HCT116 (cell line): ENCODE measurements around the gene ERC2. TPM values are rescaled to one million over a fixed set of nuclear protein-coding genes. Genes with fewer than 3 reads are reported as not detected.
A peak's percentile ranks its signal among the peaks of the same experiment; 100 is the strongest.

Experiments used
- ATAC-seq: fragments of 200-7000 bp; cut with Tn5 transposase; 2 replicates; pipeline ENCODE4 v1.9.1; 2020; ENCODE audit warnings: mild to moderate bottlenecking, moderate library complexity
- BruUV-seq: library from RNA; stranded (reverse); fragments of 400-500 nt; replicated peaks from 2 replicates; lab custom pipeline; 2021; lab: Mats Ljungman, UMichigan
- CTCF ChIA-PET: fragments of 300-600 bp; sonication (Branson Sonifier 250); formaldehyde crosslinking; loops from one replicate; lab custom pipeline; 2021; ENCODE audit warnings: antibody characterized with exemption; lab: Charles Lee
- POLR2A ChIA-PET: fragments of 300-600, 350-600 bp; sonication (Branson Sonifier 250); formaldehyde crosslinking; loops from one replicate; lab custom pipeline; 2021; ENCODE audit warnings: antibody characterized with exemption; lab: Charles Lee
- RAD21 ChIA-PET, 2 experiments: fragments of 300-600 bp; sonication (Branson Sonifier 250); formaldehyde crosslinking; loops; one replicate each; lab custom pipeline; 2023; ENCODE audit warnings: low total read pairs in 2 of 2; ENCODE audit not compliant: uncharacterized antibody in 2 of 2, unreplicated experiment in 2 of 2, low non-redundant PET in 1 of 2; lab: Charles Lee
- DNase-seq: peaks from one replicate; pipeline ENCODE4 v3.0.0-alpha.2; 2010; ENCODE audit warnings: low read depth, low spot score
- H2AFZ ChIP-seq: fragments of 200-600 bp; shearing (Covaris generic), sonication (generic); 2 replicates; pipeline ENCODE4 v1.6.1; 2017; ENCODE audit warnings: low read depth, mixed run types, mixed read lengths, antibody characterized with exemption, low read length; ENCODE audit not compliant: poor library complexity, severe bottlenecking
- H3K27ac ChIP-seq: 2 replicates; pipeline ENCODE4 v1.5.1; 2012; ENCODE audit warnings: low read depth, low read length
- H3K27me3 ChIP-seq: fragments of 200-600 bp; sonication (generic); 2 replicates; pipeline ENCODE4 v1.6.1; 2016; ENCODE audit warnings: mixed run types, low read length, mixed read lengths; ENCODE audit not compliant: insufficient read depth
- H3K36me3 ChIP-seq, 2 experiments: fragments of 200-500 bp in 1 of 2; fragments of 200-600 bp in 1 of 2; sonication (Bioruptor generic) in 1 of 2; sonication (generic) in 1 of 2; 2 replicates each; pipeline versions ENCODE4 v1.5.1 to v1.6.1; 2014 to 2016; ENCODE audit warnings: low read length in 2 of 2, inconsistent platforms in 1 of 2, mixed read lengths in 1 of 2, mixed run types in 1 of 2; ENCODE audit not compliant: insufficient read depth in 2 of 2, control insufficient read depth in 1 of 2
- H3K4me1 ChIP-seq, 2 experiments: fragments of 200-600 bp in 1 of 2; sonication (generic) in 1 of 2; 2 replicates each; pipeline versions ENCODE4 v1.5.1 to v1.6.1; 2012 to 2017; ENCODE audit warnings: low read length in 2 of 2, inconsistent platforms in 1 of 2, mild to moderate bottlenecking in 1 of 2, mixed read lengths in 1 of 2, mixed run types in 1 of 2, moderate library complexity in 1 of 2; ENCODE audit not compliant: insufficient read depth in 2 of 2, control insufficient read depth in 1 of 2
- H3K4me2 ChIP-seq: fragments of 200-600 bp; sonication (generic); 2 replicates; pipeline ENCODE4 v1.6.1; 2017; ENCODE audit warnings: mixed run types, low read length, mixed read lengths
- H3K4me3 ChIP-seq, 2 experiments: fragments of 200-600 bp in 1 of 2; sonication (generic) in 1 of 2; replicated peaks in 1 of 2; 2 replicates each; pipeline ENCODE4 v1.5.1; 2011 to 2016; ENCODE audit warnings: low read length in 2 of 2, control low read depth in 1 of 2, low read depth in 1 of 2, mild to moderate bottlenecking in 1 of 2, mixed read lengths in 1 of 2, mixed run types in 1 of 2
- H3K79me2 ChIP-seq: fragments of 200-600 bp; sonication (generic); 2 replicates; pipeline ENCODE4 v1.6.1; 2017; ENCODE audit warnings: mild to moderate bottlenecking, mixed run types, low read length, moderate library complexity, mixed read lengths; ENCODE audit not compliant: insufficient read depth
- H3K9ac ChIP-seq: fragments of 200-600 bp; sonication (generic); 2 replicates; pipeline ENCODE4 v1.6.1; 2016; ENCODE audit warnings: low read length, mixed read lengths
- H3K9me2 ChIP-seq: fragments of 200-600 bp; sonication (generic), shearing (Covaris generic); 2 replicates; pipeline ENCODE4 v1.6.1; 2017; ENCODE audit warnings: mixed run types, mild to moderate bottlenecking, moderate library complexity; ENCODE audit not compliant: insufficient read depth
- H3K9me3 ChIP-seq, 2 experiments: fragments of 200-500 bp in 1 of 2; fragments of 200-600 bp in 1 of 2; sonication (Bioruptor generic) in 1 of 2; sonication (generic) in 1 of 2; 2 replicates each; pipeline ENCODE4 v1.6.1; 2014 to 2017; ENCODE audit warnings: low read length in 2 of 2, mixed read lengths in 2 of 2, inconsistent platforms in 1 of 2, low read depth in 1 of 2, mild to moderate bottlenecking in 1 of 2, mixed run types in 1 of 2, moderate library complexity in 1 of 2; ENCODE audit not compliant: control insufficient read depth in 1 of 2, insufficient read depth in 1 of 2
- H4K20me1 ChIP-seq: fragments of 200-600 bp; sonication (generic), shearing (Covaris generic); 2 replicates; pipeline ENCODE4 v1.6.1; 2017; ENCODE audit warnings: mixed run types, mild to moderate bottlenecking, moderate library complexity; ENCODE audit not compliant: insufficient read depth
- CEBPB ChIP-seq: IDR thresholded peaks from 2 replicates; pipeline ENCODE4 v1.6.1; 2012; ENCODE audit warnings: low read depth
- JUND ChIP-seq: IDR thresholded peaks from 2 replicates; pipeline ENCODE4 v1.6.1; 2012
- POLR2AphosphoS5 ChIP-seq: IDR thresholded peaks from 2 replicates; pipeline ENCODE4 v1.6.1; 2011; ENCODE audit warnings: mild to moderate bottlenecking, low read depth, low read length, moderate library complexity
- RAD21 ChIP-seq: IDR thresholded peaks from 2 replicates; pipeline ENCODE4 v1.6.1; 2012; ENCODE audit warnings: low read depth, mild to moderate bottlenecking
- YY1 ChIP-seq: IDR thresholded peaks from 2 replicates; pipeline ENCODE4 v1.6.1; 2011; ENCODE audit warnings: low read length, low read depth, moderate library complexity, mild to moderate bottlenecking; ENCODE audit not compliant: insufficient replicate concordance; ENCODE audit errors: extremely low read depth
- intact Hi-C: fragments of 100-400 bp; cut with micrococcal nuclease; formaldehyde crosslinking; loops from 2 replicates; pipeline ENCODE4 v1.10.0; 2022
- total RNA-seq: library from RNA; stranded (reverse); gene quantifications from one replicate; pipeline ENCODE4 v1.2.1, GENCODE V29; 2021; ENCODE audit not compliant: unreplicated experiment
- TF ChIP-seq, protein P1 (sequence below): IDR thresholded peaks from 2 replicates; pipeline ENCODE4 v1.6.1; 2012; ENCODE audit warnings: low read depth
- TF ChIP-seq, protein P2 (sequence below), 3 experiments: fragments of 200-600 bp in 1 of 3; sonication (generic) in 1 of 3; IDR thresholded peaks in 2 of 3; conservative IDR thresholded peaks in 1 of 3; 2 replicates each; pipeline ENCODE4 v1.5.1; 2012 to 2017; ENCODE audit warnings: low read depth in 2 of 3, low read length in 2 of 3, antibody characterized with exemption in 1 of 3, borderline replicate concordance in 1 of 3, control low read depth in 1 of 3, mild to moderate bottlenecking in 1 of 3, mixed read lengths in 1 of 3, mixed run types in 1 of 3, moderate library complexity in 1 of 3; ENCODE audit not compliant: insufficient read depth in 1 of 3

ERC2 gene
- total RNA-seq, 1 experiment from 2014 or later: not detected

DNA sequence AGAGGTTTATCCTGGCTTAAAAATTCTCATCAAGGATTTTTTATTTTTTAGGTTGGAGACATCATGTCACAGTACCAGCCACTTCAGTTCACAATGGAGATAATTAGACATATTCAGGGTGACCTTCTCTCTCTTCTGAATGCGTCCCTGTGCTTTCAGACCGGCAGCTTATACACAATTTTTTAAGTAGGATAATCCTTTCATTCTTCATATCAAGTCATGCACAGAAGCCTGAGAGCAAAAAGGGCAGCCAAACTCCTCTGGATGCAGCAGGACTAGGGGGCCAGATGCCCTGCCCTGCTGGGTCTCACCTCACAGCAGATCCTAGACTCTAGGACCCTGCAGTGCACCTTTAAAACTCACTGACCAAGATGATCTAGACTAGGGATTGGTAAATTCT lies 210.4 kb downstream of the ERC2 start (continued):
- TF ChIP-seq, protein P1, sequence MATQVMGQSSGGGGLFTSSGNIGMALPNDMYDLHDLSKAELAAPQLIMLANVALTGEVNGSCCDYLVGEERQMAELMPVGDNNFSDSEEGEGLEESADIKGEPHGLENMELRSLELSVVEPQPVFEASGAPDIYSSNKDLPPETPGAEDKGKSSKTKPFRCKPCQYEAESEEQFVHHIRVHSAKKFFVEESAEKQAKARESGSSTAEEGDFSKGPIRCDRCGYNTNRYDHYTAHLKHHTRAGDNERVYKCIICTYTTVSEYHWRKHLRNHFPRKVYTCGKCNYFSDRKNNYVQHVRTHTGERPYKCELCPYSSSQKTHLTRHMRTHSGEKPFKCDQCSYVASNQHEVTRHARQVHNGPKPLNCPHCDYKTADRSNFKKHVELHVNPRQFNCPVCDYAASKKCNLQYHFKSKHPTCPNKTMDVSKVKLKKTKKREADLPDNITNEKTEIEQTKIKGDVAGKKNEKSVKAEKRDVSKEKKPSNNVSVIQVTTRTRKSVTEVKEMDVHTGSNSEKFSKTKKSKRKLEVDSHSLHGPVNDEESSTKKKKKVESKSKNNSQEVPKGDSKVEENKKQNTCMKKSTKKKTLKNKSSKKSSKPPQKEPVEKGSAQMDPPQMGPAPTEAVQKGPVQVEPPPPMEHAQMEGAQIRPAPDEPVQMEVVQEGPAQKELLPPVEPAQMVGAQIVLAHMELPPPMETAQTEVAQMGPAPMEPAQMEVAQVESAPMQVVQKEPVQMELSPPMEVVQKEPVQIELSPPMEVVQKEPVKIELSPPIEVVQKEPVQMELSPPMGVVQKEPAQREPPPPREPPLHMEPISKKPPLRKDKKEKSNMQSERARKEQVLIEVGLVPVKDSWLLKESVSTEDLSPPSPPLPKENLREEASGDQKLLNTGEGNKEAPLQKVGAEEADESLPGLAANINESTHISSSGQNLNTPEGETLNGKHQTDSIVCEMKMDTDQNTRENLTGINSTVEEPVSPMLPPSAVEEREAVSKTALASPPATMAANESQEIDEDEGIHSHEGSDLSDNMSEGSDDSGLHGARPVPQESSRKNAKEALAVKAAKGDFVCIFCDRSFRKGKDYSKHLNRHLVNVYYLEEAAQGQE: no peak
- TF ChIP-seq POLR2AphosphoS5: no peak
- TF ChIP-seq CEBPB: no peak
- no peak for TF ChIP-seq YY1
- TF ChIP-seq JUND: no peak

GRCh38 chr3:56254835-56255234 lies 213.4 kb downstream of the ERC2 start:
- ChIA-PET POLR2A (no interaction called here), RAD21 (no interaction called here), CTCF (no interaction called here)
- DNase-seq (no peak), ATAC-seq (no peak)
- H3K4me3 ChIP-seq: no peak overlapping the region
- BruUV-seq: no TSS peak
- no peaks in the 10 kb centered on the region for H3K79me2 ChIP-seq
- no peaks in the 10 kb centered on the region for H4K20me1 ChIP-seq
- no peaks in the 10 kb centered on the region for H3K9me2 ChIP-seq
- H3K4me2 ChIP-seq: no peak overlapping the region
- no peaks in the 10 kb centered on the region for H3K9me3 ChIP-seq
- intact Hi-C loops: loop anchor here (5.0 kb wide), 1 partner anchor 1423 kb away; no protein-coding TSS in a partner anchor
- H3K27ac ChIP-seq: no peak overlapping the region
- H3K4me1 ChIP-seq: no peaks in the 10 kb centered on the region
- H2AFZ ChIP-seq: no peak overlapping the region
- TF ChIP-seq, protein P2, sequence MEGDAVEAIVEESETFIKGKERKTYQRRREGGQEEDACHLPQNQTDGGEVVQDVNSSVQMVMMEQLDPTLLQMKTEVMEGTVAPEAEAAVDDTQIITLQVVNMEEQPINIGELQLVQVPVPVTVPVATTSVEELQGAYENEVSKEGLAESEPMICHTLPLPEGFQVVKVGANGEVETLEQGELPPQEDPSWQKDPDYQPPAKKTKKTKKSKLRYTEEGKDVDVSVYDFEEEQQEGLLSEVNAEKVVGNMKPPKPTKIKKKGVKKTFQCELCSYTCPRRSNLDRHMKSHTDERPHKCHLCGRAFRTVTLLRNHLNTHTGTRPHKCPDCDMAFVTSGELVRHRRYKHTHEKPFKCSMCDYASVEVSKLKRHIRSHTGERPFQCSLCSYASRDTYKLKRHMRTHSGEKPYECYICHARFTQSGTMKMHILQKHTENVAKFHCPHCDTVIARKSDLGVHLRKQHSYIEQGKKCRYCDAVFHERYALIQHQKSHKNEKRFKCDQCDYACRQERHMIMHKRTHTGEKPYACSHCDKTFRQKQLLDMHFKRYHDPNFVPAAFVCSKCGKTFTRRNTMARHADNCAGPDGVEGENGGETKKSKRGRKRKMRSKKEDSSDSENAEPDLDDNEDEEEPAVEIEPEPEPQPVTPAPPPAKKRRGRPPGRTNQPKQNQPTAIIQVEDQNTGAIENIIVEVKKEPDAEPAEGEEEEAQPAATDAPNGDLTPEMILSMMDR (IDR thresholded peaks at IDR 0.05 in 2 of 3, conservative IDR thresholded peaks at IDR 0.05 in 1 of 3; ENCODE audit: borderline replicate concordance in 1 of 3, insufficient read depth in 1 of 3, low read depth in 2 of 3, low read length in 2 of 3): peak in 2 of 3 experiments; percentile 37 to 49; a peak in 4 of 6 replicates
- no peak for TF ChIP-seq RAD21
- peaks cover 5% of the 10 kb centered on the region; the same call in 1 of the 2 replicates for H3K27me3 ChIP-seq
- no peak overlapping the region for H3K9ac ChIP-seq
- H3K36me3 ChIP-seq: no peaks in the 10 kb centered on the region
